ENCODE measurements around the gene ANKRD29.

GRCh38 chr18:23573020-23573419 is 89.7 kb downstream of the ANKRD29 start:
- no peak for TF ChIP-seq EP300 (IDR thresholded peaks at IDR 0.05)
- no peak for TF ChIP-seq CTCF (IDR thresholded peaks at IDR 0.05)
